CD14-positive monocyte (primary cell): ENCODE measurements around the gene TRPM2. TPM values are rescaled to one million over a fixed set of nuclear protein-coding genes. Genes with fewer than 3 reads are reported as not detected.

Experiments
- DNase-seq, 3 donors: peaks; one replicate each; pipeline ENCODE4 v3.0.0-alpha.2; 2011 to 2022
- H2AFZ ChIP-seq: 2 replicates; pipeline ENCODE4 v1.6.0; 2012; ENCODE audit warnings: mild to moderate bottlenecking, low read depth, low read length, inconsistent platforms; ENCODE audit not compliant: insufficient read depth, poor library complexity, severe bottlenecking
- H3K27ac ChIP-seq, 2 donors: 1 replicate in 1 of 2; 2 replicates in 1 of 2; pipeline ENCODE4 v1.5.1; 2012 to 2013; ENCODE audit warnings: low read length in 2 of 2, control low read depth in 1 of 2, inconsistent platforms in 1 of 2, low read depth in 1 of 2, mild to moderate bottlenecking in 1 of 2
- H3K27me3 ChIP-seq, 2 donors: one replicate each; pipeline versions ENCODE4 v1.6.0 to v1.6.1; 2011 to 2013; ENCODE audit warnings: low read length in 2 of 2; ENCODE audit not compliant: control insufficient read depth in 2 of 2, insufficient read depth in 2 of 2
- H3K36me3 ChIP-seq, 2 donors: replicated peaks in 1 of 2; 1 replicate in 1 of 2; 2 replicates in 1 of 2; pipeline versions ENCODE4 v1.5.1 to v1.6.1; 2012 to 2013; ENCODE audit warnings: low read length in 2 of 2, control low read depth in 1 of 2, inconsistent platforms in 1 of 2, mild to moderate bottlenecking in 1 of 2; ENCODE audit not compliant: insufficient read depth in 2 of 2, control insufficient read depth in 1 of 2
- H3K4me1 ChIP-seq, 2 donors: 1 replicate in 1 of 2; 2 replicates in 1 of 2; pipeline versions ENCODE4 v1.5.1 to v1.6.1; 2012 to 2013; ENCODE audit warnings: low read length in 2 of 2, control low read depth in 1 of 2, inconsistent platforms in 1 of 2, mild to moderate bottlenecking in 1 of 2, moderate library complexity in 1 of 2; ENCODE audit not compliant: insufficient read depth in 2 of 2, control insufficient read depth in 1 of 2
- H3K4me2 ChIP-seq: replicated peaks from 2 replicates; pipeline ENCODE3; 2012; ENCODE audit warnings: low read length, moderate library complexity, mild to moderate bottlenecking; ENCODE audit not compliant: poor library complexity, severe bottlenecking; ENCODE audit errors: extremely low read depth
- H3K4me3 ChIP-seq, 3 experiments: fragments of 200-600 bp in 1 of 3; sonication (generic) in 1 of 3; replicated peaks in 1 of 3; 1 replicate in 2 of 3; 2 replicates in 1 of 3; pipeline ENCODE4 v1.5.1; 2011 to 2013; ENCODE audit warnings: low read length in 3 of 3, mild to moderate bottlenecking in 3 of 3, control low read depth in 2 of 3, low read depth in 2 of 3, inconsistent platforms in 1 of 3, moderate library complexity in 1 of 3
- H3K79me2 ChIP-seq: 2 replicates; pipeline ENCODE4 v1.6.0; 2012; ENCODE audit warnings: mild to moderate bottlenecking, control low read depth, inconsistent platforms, low read length, moderate library complexity; ENCODE audit not compliant: insufficient read depth
- H3K9ac ChIP-seq: 2 replicates; pipeline ENCODE4 v1.6.0; 2017; ENCODE audit warnings: low read length, mild to moderate bottlenecking; ENCODE audit not compliant: insufficient read depth, poor library complexity, severe bottlenecking
- H3K9me3 ChIP-seq, 2 donors: replicated peaks in 1 of 2; 1 replicate in 1 of 2; 2 replicates in 1 of 2; pipeline versions ENCODE4 v1.5.1 to v1.6.1; 2012 to 2013; ENCODE audit warnings: low read length in 2 of 2, control low read depth in 1 of 2; ENCODE audit not compliant: control insufficient read depth in 1 of 2, insufficient read depth in 1 of 2
- H4K20me1 ChIP-seq: 2 replicates; pipeline ENCODE4 v1.6.0; 2012; ENCODE audit warnings: mild to moderate bottlenecking, low read length, control low read depth, moderate library complexity; ENCODE audit not compliant: insufficient read depth
- H3K27ac Mint-ChIP-seq, 7 donors: one replicate each; pipeline ENCODE4 v1.8.0; 2020; ENCODE audit warnings: mild to moderate bottlenecking in 7 of 7, mixed read lengths in 7 of 7, moderate library complexity in 6 of 7, inconsistent platforms in 2 of 7
- H3K27me3 Mint-ChIP-seq, 3 donors: one replicate each; pipeline ENCODE4 v1.8.0; 2021 to 2022; ENCODE audit warnings: low read depth in 3 of 3, mild to moderate bottlenecking in 3 of 3, mixed read lengths in 3 of 3, moderate library complexity in 3 of 3, inconsistent platforms in 1 of 3
- H3K36me3 Mint-ChIP-seq, 2 donors: one replicate each; pipeline ENCODE4 v1.8.0; 2020; ENCODE audit warnings: mixed read lengths in 2 of 2, inconsistent platforms in 1 of 2, mild to moderate bottlenecking in 1 of 2
- H3K4me1 Mint-ChIP-seq: one replicate; pipeline ENCODE4 v1.8.0; 2020; ENCODE audit warnings: mild to moderate bottlenecking, mixed read lengths
- H3K4me3 Mint-ChIP-seq, 2 donors: one replicate each; pipeline ENCODE4 v1.8.0; 2020; ENCODE audit warnings: mild to moderate bottlenecking in 2 of 2, mixed read lengths in 2 of 2, moderate library complexity in 1 of 2
- H3K9me3 Mint-ChIP-seq, 7 donors: one replicate each; pipeline ENCODE4 v1.8.0; 2020 to 2022; ENCODE audit warnings: mixed read lengths in 7 of 7, mild to moderate bottlenecking in 6 of 7, moderate library complexity in 6 of 7, inconsistent platforms in 2 of 7
- WGBS: methylation state at CpG from one replicate; pipeline ENCODE4 v1.1.5; 2013; ENCODE audit warnings: missing lambda C conversion rate; ENCODE audit not compliant: insufficient coverage; 5-methylcytosine and 5-hydroxymethylcytosine counted together
- intact Hi-C, 2 donors: fragments of 100-400 bp; cut with micrococcal nuclease; formaldehyde crosslinking; loops; one replicate each; pipeline versions ENCODE4 v1.15.0 to v1.15.1; 2023
- polyA plus RNA-seq, 3 donors: library from polyadenylated mRNA; depleted of rRNA in 1 of 3; unstranded in 2 of 3; stranded (reverse) in 1 of 3; fragments of 300-500 nt in 2 of 3; fragments of >200 nt in 1 of 3; fragmentation: Illumina TruSeq in 2 of 3; gene quantifications; 1 replicate in 2 of 3; 2 replicates in 1 of 3; pipeline ENCODE4 v1.2.3, GENCODE V29; 2012 to 2021
- TF ChIP-seq, protein P1 (sequence below): fragments of 200-600 bp; IDR thresholded peaks from one replicate; pipeline ENCODE4 v1.8.0; 2022; ENCODE audit warnings: antibody characterized with exemption, mild to moderate bottlenecking

The TRPM2 gene
- polyA plus RNA-seq, 3 donors: 7.6 to 21.6 (median 12.2) TPM

DNA sequence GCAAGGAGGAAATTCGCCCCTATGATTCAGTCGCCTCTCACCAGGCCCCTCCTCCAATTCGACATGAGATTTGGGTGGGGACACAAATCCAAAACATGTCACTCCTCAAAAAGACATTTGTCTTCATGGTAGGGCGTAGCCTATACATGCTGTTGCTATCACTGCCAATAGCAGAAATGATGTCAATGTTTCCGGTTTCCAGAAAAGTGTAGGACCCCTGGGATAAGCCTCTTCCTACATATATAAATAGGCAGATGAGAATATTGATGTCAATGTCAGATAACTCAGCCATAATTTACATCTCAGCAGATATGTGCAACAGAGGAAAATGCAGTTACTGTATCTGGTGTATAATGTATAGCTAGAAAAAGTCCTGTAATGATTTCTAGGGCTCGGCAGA is 118.6 kb downstream of the TRPM2 start:
- intact Hi-C loops: no loop called here
- H3K9me3 Mint-ChIP-seq: peaks cover 0 to 2% (median 0%) of the 10 kb centered on the region in 7 donors
- Histone ChIP-seq H3K9me3 (no peaks in the 10 kb centered on the region), H3K27me3 (no peaks in the 10 kb centered on the region), H3K9ac (no peak overlapping the region), H3K27ac (no peak overlapping the region), H2AFZ (no peak overlapping the region), H3K36me3 (no peaks in the 10 kb centered on the region), H3K79me2 (no peaks in the 10 kb centered on the region), H4K20me1 (no peaks in the 10 kb centered on the region), H3K4me3 (no peak overlapping the region), H3K4me2 (no peak overlapping the region), H3K4me1 (no peaks in the 10 kb centered on the region)
- no peak overlapping the region for H3K27ac Mint-ChIP-seq
- TF ChIP-seq, protein P1, sequence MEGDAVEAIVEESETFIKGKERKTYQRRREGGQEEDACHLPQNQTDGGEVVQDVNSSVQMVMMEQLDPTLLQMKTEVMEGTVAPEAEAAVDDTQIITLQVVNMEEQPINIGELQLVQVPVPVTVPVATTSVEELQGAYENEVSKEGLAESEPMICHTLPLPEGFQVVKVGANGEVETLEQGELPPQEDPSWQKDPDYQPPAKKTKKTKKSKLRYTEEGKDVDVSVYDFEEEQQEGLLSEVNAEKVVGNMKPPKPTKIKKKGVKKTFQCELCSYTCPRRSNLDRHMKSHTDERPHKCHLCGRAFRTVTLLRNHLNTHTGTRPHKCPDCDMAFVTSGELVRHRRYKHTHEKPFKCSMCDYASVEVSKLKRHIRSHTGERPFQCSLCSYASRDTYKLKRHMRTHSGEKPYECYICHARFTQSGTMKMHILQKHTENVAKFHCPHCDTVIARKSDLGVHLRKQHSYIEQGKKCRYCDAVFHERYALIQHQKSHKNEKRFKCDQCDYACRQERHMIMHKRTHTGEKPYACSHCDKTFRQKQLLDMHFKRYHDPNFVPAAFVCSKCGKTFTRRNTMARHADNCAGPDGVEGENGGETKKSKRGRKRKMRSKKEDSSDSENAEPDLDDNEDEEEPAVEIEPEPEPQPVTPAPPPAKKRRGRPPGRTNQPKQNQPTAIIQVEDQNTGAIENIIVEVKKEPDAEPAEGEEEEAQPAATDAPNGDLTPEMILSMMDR: no peak
- H3K27me3 Mint-ChIP-seq: peaks cover 0 to 3% (median 2%) of the 10 kb centered on the region in 3 donors
- H3K4me1 Mint-ChIP-seq: no peaks in the 10 kb centered on the region
- no peak overlapping the region for H3K4me3 Mint-ChIP-seq
- no peak for DNase-seq
- WGBS: 73% methylated on average over 2 of the region's 6 CpGs
- no peaks in the 10 kb centered on the region for H3K36me3 Mint-ChIP-seq

- H3K36me3 Mint-ChIP-seq: no peaks in the 10 kb centered on the region
- H4K20me1 ChIP-seq: no peaks in the 10 kb centered on the region
- H3K27ac ChIP-seq: no peak overlapping the region
- no peaks in the 10 kb centered on the region for H3K36me3 ChIP-seq
- intact Hi-C loops: no loop called here
- no peaks in the 10 kb centered on the region for H3K27me3 ChIP-seq
- no peak overlapping the region for H3K27ac Mint-ChIP-seq
- H2AFZ ChIP-seq: no peak overlapping the region
- peaks cover 0 to 2% (median 2%) of the 10 kb centered on the region in 3 donors for H3K27me3 Mint-ChIP-seq
- H3K9me3 Mint-ChIP-seq: peaks cover 0 to 2% (median 0%) of the 10 kb centered on the region in 7 donors
- DNase-seq: no peak
- no peak overlapping the region for H3K9ac ChIP-seq
- no peaks in the 10 kb centered on the region for H3K4me1 Mint-ChIP-seq
- 94% methylated on average over 17 of the region's 19 CpGs for WGBS
- no peaks in the 10 kb centered on the region for H3K9me3 ChIP-seq
- H3K4me1 ChIP-seq: no peaks in the 10 kb centered on the region
- H3K4me3 Mint-ChIP-seq: no peak overlapping the region
- TF ChIP-seq, protein P1: no peak
- no peaks in the 10 kb centered on the region for H3K79me2 ChIP-seq
- H3K4me2 ChIP-seq: no peak overlapping the region
- no peak overlapping the region for H3K4me3 ChIP-seq
Measured at GRCh38 chr21:44473915-44474555, 120.6 kb downstream of the TRPM2 start.
